Lower leg skin (tissue), 3 donors: ENCODE data around the gene NAALADL2.

ENCODE experiments used
- CTCF ChIP-seq, 3 donors: fragments of 450-650 bp; IDR thresholded peaks; one replicate each; pipeline ENCODE4 v1.5.1; 2016; ENCODE audit warnings: antibody characterized with exemption in 3 of 3, mild to moderate bottlenecking in 3 of 3, moderate library complexity in 2 of 3
- POLR2A ChIP-seq, 2 donors: fragments of 450-650 bp; IDR thresholded peaks; one replicate each; pipeline ENCODE4 v1.6.1; 2016 to 2017; ENCODE audit warnings: antibody characterized with exemption in 2 of 2, mild to moderate bottlenecking in 1 of 2, moderate library complexity in 1 of 2

GRCh38 chr3:175046601-175047000 is 187.5 kb downstream of the NAALADL2 start:
- TF ChIP-seq CTCF (IDR thresholded peaks at IDR 0.05), result no peak
- no peak for TF ChIP-seq POLR2A (IDR thresholded peaks at IDR 0.05)
